Choroid plexus epithelial cell (primary cell): ENCODE measurements around the gene ZFYVE19.

Experiments
- DNase-seq: peaks from one replicate; pipeline ENCODE4 v3.0.0-alpha.2; 2010; ENCODE audit warnings: low read depth
- H3K4me3 ChIP-seq: 2 replicates; pipeline ENCODE4 v1.5.1; 2011; ENCODE audit warnings: low read depth, mild to moderate bottlenecking, control low read depth, low read length, moderate library complexity
- CTCF ChIP-seq: conservative IDR thresholded peaks from 2 replicates; pipeline ENCODE4 v1.5.1; 2011; ENCODE audit warnings: low read depth, mild to moderate bottlenecking, control low read depth, inconsistent platforms, low read length, moderate library complexity

Gene ZFYVE19

DNA sequence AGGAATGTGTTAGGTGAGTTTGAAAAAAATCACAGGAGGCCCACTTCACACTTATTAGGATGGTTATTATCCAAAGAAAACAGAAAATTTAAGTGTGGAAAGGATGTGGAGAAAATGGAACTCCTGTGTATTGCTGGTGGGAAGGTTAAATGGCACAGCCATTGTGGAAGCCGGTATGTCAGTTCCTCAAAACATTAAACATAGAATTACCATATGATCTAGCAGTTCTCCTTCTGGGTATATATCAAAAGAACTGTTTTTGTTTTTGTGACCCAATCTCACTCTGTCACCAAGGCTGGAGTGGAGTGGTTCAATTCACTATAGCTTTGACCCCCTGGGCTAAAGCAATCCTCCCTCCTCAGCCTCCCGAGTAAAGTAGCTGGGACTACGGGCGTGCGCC, 10.4 kb upstream of the ZFYVE19 start:
- DNase-seq, result no peak
- no peak overlapping the region for H3K4me3 ChIP-seq
- TF ChIP-seq CTCF, result no peak

- no peak for DNase-seq
- TF ChIP-seq CTCF, result no peak
- H3K4me3 ChIP-seq, result no peak overlapping the region
Observed at GRCh38 chr15:40799523-40799922, 7.4 kb upstream of the ZFYVE19 start.

DNA sequence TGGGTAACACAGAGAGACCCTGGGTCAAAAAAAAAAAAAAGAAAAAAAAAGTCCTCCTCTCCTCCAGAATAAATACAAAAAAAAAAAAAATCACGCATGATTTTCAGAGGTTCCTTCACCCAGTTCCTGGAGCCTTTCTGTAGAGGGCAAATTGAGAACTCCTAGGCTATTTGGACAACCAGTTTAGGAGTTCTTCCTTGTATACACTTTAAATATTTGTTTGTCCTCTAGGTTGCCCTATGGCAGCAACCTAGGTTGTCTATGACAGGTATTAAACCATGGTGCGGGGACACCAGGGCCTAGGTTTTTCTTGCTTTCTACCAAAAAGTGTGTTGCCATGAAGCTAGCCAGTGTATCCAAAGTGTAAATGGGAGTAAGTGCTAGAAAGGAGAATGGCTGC, 3.8 kb upstream of the ZFYVE19 start:
- DNase-seq, result no peak
- no peak overlapping the region for H3K4me3 ChIP-seq
- TF ChIP-seq CTCF, result no peak

- no peak overlapping the region for H3K4me3 ChIP-seq
- no peak for TF ChIP-seq CTCF
- DNase-seq, result no peak
Observed at GRCh38 chr15:40803688-40804087, 3.2 kb upstream of the ZFYVE19 start.

DNA sequence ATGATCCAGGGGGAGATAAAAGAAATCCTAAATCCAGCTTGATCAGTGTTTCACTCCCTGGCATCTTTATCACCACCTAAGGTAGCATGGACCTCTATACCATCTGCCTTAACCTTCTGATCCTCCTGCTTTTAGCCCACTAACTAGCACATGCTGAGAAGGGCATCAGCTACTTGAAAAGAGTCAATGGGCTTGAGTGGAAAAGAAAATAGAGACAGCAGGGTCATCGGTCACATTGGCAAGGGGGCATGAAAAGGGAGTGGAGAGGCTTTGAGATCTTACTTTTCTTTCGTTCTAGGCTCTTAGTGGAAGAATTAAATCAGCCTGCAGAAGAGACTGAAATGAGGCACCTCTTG, 239 bp upstream of the ZFYVE19 start:
- H3K4me3 ChIP-seq, result peak overlapping the region; percentile 100
- TF ChIP-seq CTCF, result no peak
- DNase-seq, result no peak

DNA sequence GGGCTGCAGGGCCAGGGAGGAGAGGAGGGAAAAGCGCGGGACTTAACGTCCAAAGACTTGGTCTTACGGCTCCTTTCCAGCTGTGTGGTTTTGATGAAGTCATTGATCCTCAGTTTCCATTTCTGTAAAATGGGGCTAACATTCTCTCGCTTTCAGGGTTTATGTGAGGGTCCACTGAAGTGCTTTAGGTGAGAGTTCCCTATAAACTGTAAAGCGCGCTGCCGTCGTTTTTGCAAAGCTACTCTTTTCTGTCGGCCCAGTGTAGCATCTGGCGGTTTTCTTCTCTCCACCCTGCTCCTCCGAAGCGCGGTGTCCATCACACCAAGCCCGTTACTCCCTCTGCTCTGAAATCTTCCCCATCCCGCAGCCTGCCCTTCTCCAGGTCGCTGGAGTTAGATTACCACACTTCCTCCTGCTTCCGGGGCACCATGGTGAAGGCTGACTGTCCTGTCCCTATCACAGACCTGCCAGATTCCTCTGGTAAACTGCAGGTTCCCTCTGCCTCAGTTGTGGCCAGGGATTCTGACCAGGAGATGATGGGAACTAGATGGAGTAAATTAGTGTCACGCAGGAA, 1.1 kb downstream of the ZFYVE19 start:
- H3K4me3 ChIP-seq, result peak overlapping the region; percentile 100
- DNase-seq, result no peak
- TF ChIP-seq CTCF, result no peak

- no peak for DNase-seq
- no peak for TF ChIP-seq CTCF
- H3K4me3 ChIP-seq, result no peak overlapping the region
Observed at GRCh38 chr15:40808861-40809450, 2.1 kb downstream of the ZFYVE19 start.
